Uterus (tissue), 4 donors: ENCODE measurements around the gene DUSP8. TPM values are rescaled to one million over a fixed set of nuclear protein-coding genes. Genes with fewer than 3 reads are reported as not detected.

ENCODE experiments used
- DNase-seq, 2 donors: peaks; one replicate each; pipeline ENCODE4 v3.0.0-alpha.2; 2019 to 2020
- H3K27ac ChIP-seq, 2 donors: fragments of 200-600 bp; sonication (generic); 1 replicate in 1 of 2; 2 replicates in 1 of 2; pipeline ENCODE4 v1.5.1; 2016 to 2018
- H3K27me3 ChIP-seq, 2 donors: fragments of 200-600 bp; sonication (generic); one replicate each; pipeline ENCODE4 v1.5.1; 2018 to 2019; ENCODE audit warnings: control low read depth in 1 of 2
- H3K36me3 ChIP-seq, 2 donors: fragments of 200-600 bp; sonication (generic); one replicate each; pipeline ENCODE4 v1.5.1; 2019; ENCODE audit warnings: control low read depth in 1 of 2
- H3K4me1 ChIP-seq, 2 donors: fragments of 200-600 bp; sonication (generic); one replicate each; pipeline ENCODE4 v1.5.1; 2018 to 2019; ENCODE audit warnings: control low read depth in 1 of 2
- H3K4me3 ChIP-seq, 2 donors: fragments of 200-600 bp; sonication (generic); 1 replicate in 1 of 2; 2 replicates in 1 of 2; pipeline ENCODE4 v1.5.1; 2018 to 2019; ENCODE audit warnings: mild to moderate bottlenecking in 1 of 2
- H3K9me3 ChIP-seq, 2 donors: fragments of 200-600 bp; sonication (generic); one replicate each; pipeline ENCODE4 v1.5.1; 2019; ENCODE audit warnings: control low read depth in 1 of 2
- CTCF ChIP-seq, 4 experiments: fragments of 200-600 bp in 2 of 4; fragments of 450-650 bp in 2 of 4; sonication (generic) in 2 of 4; IDR thresholded peaks; one replicate each; pipeline ENCODE4 v1.5.1; 2016 to 2019; ENCODE audit warnings: antibody characterized with exemption in 4 of 4, mild to moderate bottlenecking in 2 of 4, moderate library complexity in 1 of 4
- POLR2A ChIP-seq, 2 donors: fragments of 450-650 bp; IDR thresholded peaks; one replicate each; pipeline ENCODE4 v1.6.1; 2016; ENCODE audit warnings: antibody characterized with exemption in 2 of 2, mild to moderate bottlenecking in 1 of 2, moderate library complexity in 1 of 2
- intact Hi-C: fragments of 100-400 bp; cut with DNase I; formaldehyde crosslinking; loops from one replicate; pipeline ENCODE4 v1.15.1; 2023; ENCODE audit warnings: low total_unique reads
- total RNA-seq, 4 donors: library from RNA; depleted of rRNA in 3 of 4; stranded (reverse); fragments of >200 nt in 3 of 4; gene quantifications; one replicate each; pipeline versions ENCODE4 v1.1.0 to v1.2.4, GENCODE V29; 2014 to 2023
- donor health status: DM: yes; HTN: yes; CAD: no.

Gene DUSP8
- total RNA-seq, 4 donors from 2014 or later: under 0.01 to 21.7 (median 3.1) TPM

DNA sequence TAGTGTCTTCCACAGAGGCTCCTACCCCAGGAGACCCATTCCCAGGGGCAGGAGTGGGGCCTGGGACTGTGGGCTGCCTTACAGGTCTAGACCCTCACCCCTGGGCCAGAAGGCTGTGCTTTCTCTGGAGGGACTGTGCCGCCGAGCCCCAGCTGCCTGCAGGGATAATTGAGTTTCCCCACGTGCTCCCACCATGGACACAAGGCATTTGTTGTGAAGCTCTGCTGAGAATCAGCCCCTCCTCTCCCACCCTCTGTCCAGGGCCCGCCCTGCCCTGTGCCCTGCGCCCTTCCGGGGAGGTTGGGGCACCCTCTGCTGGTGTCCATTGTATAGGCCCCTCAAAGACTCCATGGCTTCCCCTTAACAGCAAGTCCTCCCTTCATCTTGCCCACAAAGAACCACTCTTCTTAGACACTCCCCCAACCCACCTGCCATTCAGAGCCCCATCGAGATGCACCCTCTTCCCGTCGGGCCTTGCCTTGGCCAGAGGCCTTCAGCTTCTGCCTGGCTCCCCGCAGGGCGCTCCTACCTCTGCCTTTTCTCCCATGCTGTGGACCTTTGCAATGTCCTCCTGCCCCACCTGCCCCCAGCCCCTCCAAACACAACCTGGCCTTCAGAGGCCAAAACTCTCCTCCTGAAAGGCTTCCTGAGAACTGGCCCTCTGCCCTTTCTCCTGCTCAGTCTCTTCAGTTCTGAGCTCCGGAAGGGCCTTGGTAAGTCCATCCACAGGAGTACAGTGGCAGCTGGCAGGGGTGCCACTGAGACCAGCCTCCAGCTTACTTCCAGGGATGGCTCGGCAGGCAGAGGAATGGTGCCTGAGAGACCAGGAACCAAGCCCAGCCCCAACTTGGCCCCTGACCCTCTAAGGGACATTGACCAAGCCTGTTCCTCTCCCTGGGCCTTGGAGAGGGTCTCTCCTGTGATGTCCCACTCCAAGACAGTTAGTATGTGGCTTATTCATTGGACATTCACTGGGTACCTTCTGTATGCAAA, 22.4 kb downstream of the DUSP8 start:
- TF ChIP-seq POLR2A (IDR thresholded peaks at IDR 0.05): no peak
- TF ChIP-seq CTCF (IDR thresholded peaks at IDR 0.05): no peak
- Histone ChIP-seq H3K27me3 (peaks cover 0 to 3% of the 10 kb centered on the region in 2 donors), H3K27ac (peak overlapping the region; percentile 60 to 61), H3K4me3 (no peak overlapping the region), H3K4me1 (peaks cover 0 to 16% of the 10 kb centered on the region in 2 donors), H3K36me3 (no peaks in the 10 kb centered on the region), H3K9me3 (no peaks in the 10 kb centered on the region)
- DNase-seq: no peak
- intact Hi-C loops: no loop called here

DNA sequence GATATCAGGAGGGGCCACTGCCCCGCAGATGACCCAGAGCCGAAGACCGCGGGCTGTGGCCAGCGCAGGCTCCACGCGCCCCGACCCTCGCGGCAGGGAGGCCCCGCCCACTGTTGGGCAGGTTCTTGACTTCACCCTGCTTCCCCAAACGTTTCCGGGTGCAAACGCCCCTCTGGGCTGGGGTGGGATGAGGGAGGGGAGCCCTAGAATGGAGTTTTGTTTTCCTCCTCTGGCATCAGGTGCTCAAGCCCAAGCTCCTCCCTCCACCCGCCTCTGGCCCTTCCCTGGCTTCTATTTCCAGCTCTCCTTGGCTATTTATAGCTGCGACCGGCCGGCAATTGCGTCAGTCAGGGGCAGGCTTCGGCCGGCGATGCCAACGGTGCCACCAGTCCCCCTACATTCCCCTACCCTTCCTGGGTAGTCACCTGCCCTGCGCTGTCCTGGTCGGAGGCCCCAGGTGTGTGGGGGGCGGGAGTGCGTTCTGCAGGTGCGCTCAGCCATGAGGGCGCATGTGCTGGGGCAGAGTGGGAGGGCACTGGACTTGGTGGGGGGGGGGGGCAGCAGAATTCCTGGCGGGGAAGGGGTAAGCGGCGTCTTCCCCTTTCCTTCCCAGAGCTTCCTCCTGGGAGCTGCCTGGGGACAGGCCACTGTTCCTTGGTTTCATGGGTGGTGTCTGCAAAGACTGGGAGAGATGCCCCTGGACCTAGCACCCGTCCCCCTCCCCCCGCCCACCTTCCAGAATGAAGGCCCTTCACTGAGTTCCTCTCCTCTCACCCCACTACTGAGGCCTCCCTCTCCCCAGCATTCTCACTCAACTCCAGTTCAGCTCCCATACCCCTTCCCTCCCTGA, 23.6 kb downstream of the DUSP8 start:
- Histone ChIP-seq H3K27ac (peak overlapping the region; percentile 60 to 61), H3K27me3 (peaks cover 0 to 3% of the 10 kb centered on the region in 2 donors), H3K36me3 (no peaks in the 10 kb centered on the region), H3K4me1 (peaks cover 0 to 16% of the 10 kb centered on the region in 2 donors), H3K4me3 (peak overlapping the region in 1 of 2 donors; percentile 4), H3K9me3 (no peaks in the 10 kb centered on the region)
- peak; percentile 37 to 43 for TF ChIP-seq POLR2A (IDR thresholded peaks at IDR 0.05)
- TF ChIP-seq CTCF (IDR thresholded peaks at IDR 0.05): no peak
- peak; percentile 68 to 76 for DNase-seq
- intact Hi-C loops: no loop called here

DNA sequence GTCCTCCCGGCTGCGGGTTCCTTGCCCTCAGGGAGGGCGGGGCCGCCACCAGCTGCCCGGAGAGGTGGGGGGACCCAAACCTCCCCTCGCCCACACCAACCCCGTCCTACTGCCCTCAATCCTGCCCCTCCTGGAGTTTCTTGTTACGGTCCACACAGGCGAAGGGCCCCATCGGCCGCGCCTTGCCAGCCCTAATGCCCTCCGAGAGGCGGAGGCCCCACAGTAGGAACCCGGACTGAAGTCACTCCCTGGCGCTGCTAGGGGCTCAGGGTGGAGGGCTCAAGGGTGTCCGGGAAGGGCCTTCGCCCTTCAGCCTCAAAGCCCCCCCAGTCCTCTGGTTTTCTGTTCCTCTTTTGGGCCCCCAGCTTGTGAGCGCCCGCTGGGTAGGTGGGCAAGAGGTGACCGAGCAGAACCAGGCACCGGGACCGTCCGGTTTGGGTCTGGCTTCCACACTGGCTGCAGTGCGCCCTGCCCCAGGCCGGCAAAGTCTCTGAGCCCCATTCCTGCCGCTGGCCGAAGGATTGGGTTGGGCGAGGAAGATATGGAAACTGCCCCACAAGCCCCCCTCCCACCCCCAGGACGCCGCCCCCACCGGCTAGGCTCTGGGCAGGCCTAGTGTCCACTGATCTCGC, 24.5 kb downstream of the DUSP8 start:
- Histone ChIP-seq H3K4me1 (peaks cover 0 to 16% of the 10 kb centered on the region in 2 donors), H3K27me3 (peaks cover 0 to 3% of the 10 kb centered on the region in 2 donors), H3K36me3 (no peaks in the 10 kb centered on the region), H3K4me3 (no peak overlapping the region), H3K27ac (peak overlapping the region; percentile 55 to 61), H3K9me3 (no peaks in the 10 kb centered on the region)
- DNase-seq: no peak
- no peak for TF ChIP-seq POLR2A (IDR thresholded peaks at IDR 0.05)
- no peak for TF ChIP-seq CTCF (IDR thresholded peaks at IDR 0.05)
- intact Hi-C loops: loop anchor here (2.0 kb wide), 1 partner anchor 27 kb away; no protein-coding TSS in a partner anchor

DNA sequence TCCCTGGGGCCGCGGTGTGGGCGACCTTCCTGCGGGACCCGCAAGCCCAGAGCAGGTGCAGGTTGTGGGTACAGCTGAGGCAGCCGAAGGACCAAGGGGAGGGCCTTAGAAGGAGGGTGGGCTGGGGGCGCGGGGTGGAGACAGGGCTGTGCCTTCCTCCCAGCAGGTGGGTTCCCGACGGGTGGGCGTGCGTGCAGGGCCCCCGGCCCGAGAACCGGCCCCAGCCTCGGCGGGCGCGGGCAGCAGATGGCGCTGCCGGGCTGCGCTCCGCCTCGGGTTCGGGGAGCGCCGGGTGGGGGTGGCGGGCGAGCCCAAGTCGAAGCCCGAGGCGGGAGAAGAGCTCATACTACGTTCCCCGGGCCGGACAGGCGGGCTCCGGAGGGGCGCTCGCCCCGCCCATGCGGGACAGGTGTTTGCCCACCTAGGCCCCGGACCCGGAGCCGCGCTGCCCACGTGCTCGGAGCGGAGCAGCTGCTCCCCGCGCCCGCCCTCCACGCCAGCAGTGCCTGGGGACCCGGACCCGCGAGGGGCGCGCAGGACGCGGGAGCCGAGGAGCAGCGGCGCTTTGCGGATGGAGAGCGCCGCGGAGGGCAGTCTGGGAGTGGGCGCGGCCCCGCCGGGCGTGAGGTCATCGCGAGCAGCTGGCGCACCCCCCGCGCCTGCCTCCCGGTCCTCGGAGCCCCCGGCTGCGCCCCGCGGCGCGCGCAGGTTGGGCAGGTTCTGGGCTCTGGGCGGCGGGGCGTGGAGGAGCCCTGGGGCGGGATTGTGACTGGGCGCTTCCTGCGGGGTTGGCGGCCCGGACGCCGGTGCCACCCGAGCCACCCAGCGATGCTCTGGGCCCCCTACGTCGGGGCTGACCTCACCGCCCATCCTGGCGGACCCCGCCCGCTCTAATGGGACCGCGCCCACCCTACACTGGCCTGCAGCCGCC, 25.3 kb downstream of the DUSP8 start:
- no peaks in the 10 kb centered on the region for H3K36me3 ChIP-seq
- peaks cover 0 to 16% of the 10 kb centered on the region in 2 donors for H3K4me1 ChIP-seq
- TF ChIP-seq CTCF (IDR thresholded peaks at IDR 0.05) (peak; percentile 54 to 90 (median 90)), POLR2A (IDR thresholded peaks at IDR 0.05) (peak in 1 of 2 donors; percentile 37)
- peaks cover 0 to 3% of the 10 kb centered on the region in 2 donors for H3K27me3 ChIP-seq
- intact Hi-C loops: loop anchor here (2.0 kb wide), 1 partner anchor 28 kb away; no protein-coding TSS in a partner anchor
- H3K4me3 ChIP-seq: peak overlapping the region in 1 of 2 donors; percentile 24
- peak overlapping the region; percentile 55 to 61 for H3K27ac ChIP-seq
- no peaks in the 10 kb centered on the region for H3K9me3 ChIP-seq
- peak in 1 of 2 donors; percentile 58 for DNase-seq
